GM21529 (cell line): ENCODE measurements around the gene ZPLD1.

Experiments
- ATAC-seq: cut with Tn5 transposase; IDR thresholded peaks from one replicate; pipeline ENCODE4 v1.9.1; 2021; ENCODE audit not compliant: unreplicated experiment

ZPLD1 gene

GRCh38 chr3:102464261-102464660 is 29.4 kb downstream of the ZPLD1 start:
- ATAC-seq, result no peak

DNA sequence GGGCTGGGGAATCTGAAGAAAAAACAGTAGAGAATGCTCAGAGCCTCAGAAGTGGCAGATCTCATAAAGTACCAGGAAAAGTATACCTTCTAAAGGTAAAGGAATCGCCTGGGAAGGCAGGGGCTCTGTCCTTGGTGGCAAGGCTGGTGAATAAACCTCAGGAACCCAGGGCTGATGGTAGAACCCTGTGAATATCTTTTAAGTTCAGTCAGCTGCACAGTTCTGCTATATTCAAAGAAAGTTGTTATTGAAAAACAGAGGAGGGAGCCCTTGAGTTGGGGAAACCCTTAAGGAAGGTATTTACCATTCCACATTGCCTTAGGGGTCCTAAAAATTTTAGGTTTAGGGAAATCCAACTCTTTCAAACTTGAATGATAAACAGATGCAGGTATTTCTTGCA is 31.2 kb downstream of the ZPLD1 start:
- no peak for ATAC-seq

GRCh38 chr3:102470066-102470465 is 35.3 kb downstream of the ZPLD1 start:
- ATAC-seq, result no peak

- no peak for ATAC-seq
Measured at GRCh38 chr3:102471001-102471400, 36.2 kb downstream of the ZPLD1 start.

DNA sequence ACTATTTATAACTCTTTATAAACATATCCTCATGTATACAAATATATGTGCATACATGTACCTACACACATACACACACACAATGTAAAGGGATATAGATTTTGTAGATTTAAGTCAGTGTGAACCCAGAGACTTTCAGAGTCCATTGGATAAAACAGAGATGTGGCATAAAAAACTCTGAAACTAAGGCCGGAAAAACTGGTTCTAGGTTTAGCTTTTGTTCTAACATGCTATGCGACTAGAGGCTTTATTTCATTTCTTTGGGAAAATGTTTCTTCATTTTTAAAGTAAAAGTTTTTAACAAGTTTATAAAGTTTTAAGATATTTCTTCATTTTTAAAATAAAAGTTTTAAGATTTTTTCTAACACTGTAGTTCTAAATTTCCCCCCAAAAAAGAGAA is 36.7 kb downstream of the ZPLD1 start:
- ATAC-seq, result no peak

- ATAC-seq, result no peak
Measured at GRCh38 chr3:102473648-102474047, 38.8 kb downstream of the ZPLD1 start.

- ATAC-seq, result no peak
Measured at GRCh38 chr3:102474207-102474606, 39.4 kb downstream of the ZPLD1 start.

DNA sequence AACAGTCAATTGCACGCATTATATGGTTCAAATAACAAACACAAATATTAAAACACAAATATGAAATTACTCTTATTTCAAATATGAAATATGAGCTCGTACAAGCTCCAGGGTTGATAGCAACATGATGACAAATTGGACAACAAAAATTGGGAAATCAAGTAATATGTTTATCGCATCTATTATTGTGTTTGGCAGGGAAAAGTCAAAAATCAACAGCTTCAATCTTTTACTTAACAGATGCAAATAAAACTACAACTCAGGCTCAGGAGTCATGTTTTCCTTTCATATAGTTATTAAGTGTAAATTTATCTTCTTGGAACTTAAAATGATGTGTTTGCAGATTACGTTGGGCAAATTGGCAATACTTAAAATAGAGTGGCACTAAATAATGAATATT is 41.4 kb downstream of the ZPLD1 start:
- no peak for ATAC-seq

DNA sequence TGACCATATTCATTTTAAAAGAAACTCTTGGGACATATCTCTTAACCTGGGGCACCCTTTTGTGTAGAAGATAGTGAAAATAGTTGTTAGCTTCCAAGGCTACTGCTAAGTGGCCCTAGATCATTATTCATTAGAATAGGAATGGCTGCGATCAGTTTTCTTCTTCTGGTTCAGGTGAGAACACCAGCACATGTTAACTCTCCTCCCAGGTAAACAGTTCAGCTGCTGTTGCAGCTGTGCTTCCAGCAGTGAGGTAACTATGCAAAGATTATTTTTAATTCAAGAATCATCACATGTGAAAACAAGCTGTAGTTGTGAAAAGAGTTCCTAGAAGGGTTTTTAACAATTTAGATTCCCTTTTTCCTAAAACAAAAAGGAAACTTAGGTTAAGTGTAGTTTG is 43.3 kb downstream of the ZPLD1 start:
- ATAC-seq, result no peak

DNA sequence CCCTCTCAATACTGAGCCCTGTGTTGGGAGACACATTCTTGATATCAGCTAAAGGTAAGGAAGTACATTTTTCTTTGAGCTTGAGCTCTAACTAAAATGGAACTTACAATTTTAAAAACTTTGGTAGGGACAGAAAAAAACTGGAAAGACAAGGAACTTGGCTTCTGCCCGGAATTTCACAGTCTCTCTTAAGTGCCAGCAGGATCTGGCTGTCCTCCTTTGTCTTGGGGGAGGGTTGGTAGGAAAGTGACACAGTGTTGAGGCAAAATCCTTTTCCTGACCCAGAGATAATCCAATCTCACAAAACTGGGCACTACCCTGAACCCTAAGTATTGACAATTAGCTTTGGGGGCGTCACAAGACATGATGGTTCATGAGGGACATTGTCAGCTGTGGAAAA is 45.3 kb downstream of the ZPLD1 start:
- ATAC-seq, result no peak

GRCh38 chr3:102481050-102481449 is 46.2 kb downstream of the ZPLD1 start:
- no peak for ATAC-seq

DNA sequence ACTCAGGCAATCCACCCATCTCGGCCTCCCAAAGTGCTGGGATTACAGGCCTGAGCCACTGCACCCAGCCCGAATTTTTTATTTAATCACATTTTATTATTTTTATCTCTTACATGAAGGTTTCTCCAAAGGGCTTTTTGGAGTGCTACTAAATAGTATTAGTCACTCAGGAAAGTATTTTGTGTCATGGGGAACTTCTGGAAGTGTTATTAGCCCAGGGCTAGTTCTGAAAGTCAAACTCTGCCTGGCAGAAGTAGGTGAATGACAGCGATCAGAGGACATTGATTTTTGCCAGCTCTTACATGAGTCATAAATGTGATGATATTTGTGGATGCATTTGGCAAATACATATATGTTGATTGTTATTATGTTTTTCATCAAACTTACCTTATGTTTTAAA is 48.7 kb downstream of the ZPLD1 start:
- no peak for ATAC-seq

GRCh38 chr3:102484363-102484762 is 49.5 kb downstream of the ZPLD1 start:
- no peak for ATAC-seq

DNA sequence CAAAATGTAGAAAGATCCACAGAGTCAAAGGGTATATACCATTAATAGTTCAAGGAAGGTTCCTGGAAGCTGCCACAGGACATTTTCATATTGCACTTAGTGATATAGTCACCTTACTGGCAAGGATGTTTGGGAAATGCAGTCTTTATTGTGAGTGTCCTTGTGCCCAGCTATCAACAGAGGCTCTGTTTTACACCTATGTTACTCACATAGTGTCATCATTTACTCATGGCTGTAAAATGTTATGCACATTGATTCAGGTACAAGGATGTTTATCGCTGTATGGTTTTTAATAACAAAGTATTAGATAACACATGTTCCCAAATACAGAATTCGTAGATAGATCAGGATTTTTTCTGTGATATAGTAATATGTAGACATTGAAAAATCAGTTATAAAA is 50.9 kb downstream of the ZPLD1 start:
- no peak for ATAC-seq

DNA sequence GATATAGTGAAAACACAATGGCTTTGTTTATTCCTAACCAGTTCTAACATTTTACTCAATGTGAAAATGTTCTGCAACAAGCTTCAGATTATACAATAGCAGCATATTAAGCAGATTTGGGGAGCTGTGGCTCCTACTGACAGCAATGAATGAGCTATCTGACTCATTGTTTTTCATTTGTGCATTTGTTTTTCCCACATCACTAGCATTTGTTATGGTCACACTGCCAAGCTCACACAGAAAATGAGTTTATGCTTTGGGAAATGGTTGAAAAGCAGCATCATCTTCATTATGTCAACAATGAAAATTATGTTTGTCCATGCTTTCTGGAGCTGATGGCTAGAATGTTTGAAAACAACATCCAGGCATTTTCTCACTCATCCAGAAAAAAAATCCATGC is 53.5 kb downstream of the ZPLD1 start:
- no peak for ATAC-seq

DNA sequence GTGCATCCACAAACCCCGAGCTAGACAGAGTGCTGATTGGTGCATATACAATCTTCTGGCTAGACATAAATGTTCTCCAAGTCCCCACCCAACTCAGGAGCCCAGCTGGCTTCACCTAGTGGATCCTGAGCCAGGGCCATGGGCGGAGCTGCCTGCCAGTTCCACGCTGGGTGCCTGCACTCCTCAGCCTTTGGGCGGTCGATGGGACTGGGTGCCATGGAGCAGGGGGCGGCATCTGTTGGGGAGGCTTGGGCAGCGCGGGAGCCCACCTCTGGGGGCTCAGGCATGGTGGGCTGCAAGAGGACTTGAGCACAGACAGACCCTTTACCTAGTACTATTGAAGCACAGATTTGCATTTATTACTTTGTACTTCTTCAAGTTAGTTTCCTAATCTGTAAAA is 57.5 kb downstream of the ZPLD1 start:
- ATAC-seq, result no peak

DNA sequence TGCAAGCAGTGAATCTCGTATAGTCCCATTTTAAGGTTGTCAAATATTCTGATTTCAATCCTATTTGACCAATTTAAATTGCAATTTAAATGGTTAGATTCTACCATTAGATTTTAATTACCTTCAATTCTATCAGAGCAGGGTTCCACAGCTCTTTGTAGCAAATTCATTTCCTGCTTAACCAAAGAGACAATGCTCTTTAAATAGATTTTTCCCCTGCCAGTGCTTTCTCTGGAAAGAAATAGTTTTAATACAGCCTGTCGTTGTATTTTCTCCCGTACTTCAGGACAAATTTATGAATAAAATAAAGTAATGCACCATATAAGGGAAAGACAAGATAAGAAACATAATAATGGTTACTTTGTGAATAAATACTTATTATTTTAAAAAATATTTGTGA is 62.8 kb downstream of the ZPLD1 start:
- no peak for ATAC-seq

- no peak for ATAC-seq
Measured at GRCh38 chr3:102505542-102505941, 70.7 kb downstream of the ZPLD1 start.

GRCh38 chr3:102510663-102511062 is 75.8 kb downstream of the ZPLD1 start:
- no peak for ATAC-seq

DNA sequence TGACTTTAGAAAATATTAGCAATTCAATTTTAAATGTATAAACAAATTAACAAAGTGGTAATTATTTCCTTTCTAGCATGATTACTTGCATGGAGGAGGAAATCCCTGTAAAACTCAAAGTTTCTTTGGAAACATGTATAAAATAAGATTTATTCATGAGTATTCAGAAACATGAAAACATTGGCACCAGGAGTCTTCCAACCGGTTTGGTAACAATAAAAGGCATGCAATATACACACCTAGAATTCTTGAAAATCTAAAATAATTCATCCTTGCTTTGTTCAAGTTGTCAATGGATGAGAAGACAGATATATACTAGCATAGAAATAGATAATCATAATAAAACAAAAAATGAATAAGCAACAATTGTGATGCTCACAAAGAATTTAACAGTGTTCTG is 76.4 kb downstream of the ZPLD1 start:
- ATAC-seq, result no peak

- ATAC-seq, result no peak
Measured at GRCh38 chr3:102511639-102512038, 76.8 kb downstream of the ZPLD1 start.

GRCh38 chr3:102512734-102513504 is 78.1 kb downstream of the ZPLD1 start:
- ATAC-seq, result no peak

GRCh38 chr3:102514241-102514640 is 79.4 kb downstream of the ZPLD1 start:
- no peak for ATAC-seq
